HL-60 (cell line): ENCODE measurements around the gene MPC1.
"Not testable (repeated sequence)": the region's sequence is repeated elsewhere in the genome, so short reads cannot be mapped to it uniquely, and the experiment has no call there.

Experiments used
- DNase-seq, 2 experiments: peaks; one replicate each; pipeline ENCODE4 v3.0.0-alpha.2; 2010 to 2020; ENCODE audit warnings: low read depth in 1 of 2, low spot score in 1 of 2
- H3K27ac ChIP-seq: fragments of 250-450 bp; sonication (Bioruptor Pico); replicated peaks from 2 replicates; pipeline ENCODE4 v1.5.1; 2020; ENCODE audit warnings: mild to moderate bottlenecking, moderate library complexity
- H3K27me3 ChIP-seq: fragments of 250-450 bp; sonication (Bioruptor Pico); 2 replicates; pipeline ENCODE4 v1.5.1; 2021; ENCODE audit warnings: mild to moderate bottlenecking, moderate library complexity; ENCODE audit not compliant: insufficient read depth, poor library complexity, severe bottlenecking
- H3K4me3 ChIP-seq: replicated peaks from 2 replicates; pipeline ENCODE4 v1.5.1; 2011; ENCODE audit warnings: mild to moderate bottlenecking, control low read depth, low read length; ENCODE audit not compliant: insufficient read depth
- CTCF ChIP-seq: IDR thresholded peaks from one replicate; pipeline ENCODE4 v1.5.1; 2011; ENCODE audit warnings: low read length, control low read depth, inconsistent platforms; ENCODE audit not compliant: insufficient read depth
- GABPA ChIP-seq: IDR thresholded peaks from 2 replicates; pipeline ENCODE4 v1.6.1; 2012; ENCODE audit warnings: low read depth
- POLR2AphosphoS5 ChIP-seq: IDR thresholded peaks from 2 replicates; pipeline ENCODE4 v1.6.1; 2012; ENCODE audit warnings: low read depth
- REST ChIP-seq: IDR thresholded peaks from 2 replicates; pipeline ENCODE4 v1.6.1; 2012; ENCODE audit warnings: low read depth; ENCODE audit not compliant: insufficient replicate concordance
- SPI1 ChIP-seq: IDR thresholded peaks from 2 replicates; pipeline ENCODE4 v1.6.1; 2012; ENCODE audit warnings: low read depth, mild to moderate bottlenecking, borderline replicate concordance

Gene MPC1

GRCh38 chr6:166365806-166366205 lies 16.9 kb downstream of the MPC1 start:
- Histone ChIP-seq H3K4me3 (no peak overlapping the region), H3K27me3 (no peaks in the 10 kb centered on the region), H3K27ac (no peak overlapping the region)
- DNase-seq: no peak
- TF ChIP-seq SPI1 (no peak), CTCF (no peak), POLR2AphosphoS5 (no peak), REST (no peak), GABPA (no peak)

- DNase-seq: no peak
- no peak overlapping the region for H3K4me3 ChIP-seq
- H3K27ac ChIP-seq: no peak overlapping the region
- TF ChIP-seq CTCF (no peak), REST (no peak), POLR2AphosphoS5 (no peak), SPI1 (no peak), GABPA (no peak)
- no peaks in the 10 kb centered on the region for H3K27me3 ChIP-seq
These were observed 17.5 kb downstream of the MPC1 start for GRCh38 chr6:166365221-166365620.

GRCh38 chr6:166364456-166364855 lies 18.3 kb downstream of the MPC1 start:
- no peak for DNase-seq
- H3K27me3 ChIP-seq: no peaks in the 10 kb centered on the region
- no peak overlapping the region for H3K27ac ChIP-seq
- H3K4me3 ChIP-seq: no peak overlapping the region
- no peak for TF ChIP-seq GABPA
- TF ChIP-seq POLR2AphosphoS5: no peak
- TF ChIP-seq CTCF: no peak
- TF ChIP-seq SPI1: no peak
- TF ChIP-seq REST: no peak

GRCh38 chr6:166362427-166362826 lies 20.3 kb downstream of the MPC1 start:
- not testable (repeated sequence) for H3K27me3 ChIP-seq, DNase-seq, H3K4me3 ChIP-seq
- peak overlapping the region; percentile 88 for H3K27ac ChIP-seq
